Neural progenitor cell (in vitro differentiated cells): ENCODE data around the gene DLK1.

Experiments used
- CTCF ChIP-seq: fragments of 200-600 bp; sonication (generic); IDR thresholded peaks from 2 replicates; pipeline ENCODE4 v1.5.1; 2017; ENCODE audit warnings: antibody characterized with exemption, mild to moderate bottlenecking
- EZH2 ChIP-seq: fragments of 200-600 bp; sonication (generic); IDR thresholded peaks from 2 replicates; pipeline ENCODE4 v1.6.1; 2017; ENCODE audit warnings: antibody characterized with exemption, mild to moderate bottlenecking, moderate library complexity
- EZH2phosphoT487 ChIP-seq: fragments of 200-600 bp; sonication (generic); IDR thresholded peaks from 2 replicates; pipeline ENCODE4 v1.6.1; 2017; ENCODE audit warnings: antibody characterized with exemption

DNA sequence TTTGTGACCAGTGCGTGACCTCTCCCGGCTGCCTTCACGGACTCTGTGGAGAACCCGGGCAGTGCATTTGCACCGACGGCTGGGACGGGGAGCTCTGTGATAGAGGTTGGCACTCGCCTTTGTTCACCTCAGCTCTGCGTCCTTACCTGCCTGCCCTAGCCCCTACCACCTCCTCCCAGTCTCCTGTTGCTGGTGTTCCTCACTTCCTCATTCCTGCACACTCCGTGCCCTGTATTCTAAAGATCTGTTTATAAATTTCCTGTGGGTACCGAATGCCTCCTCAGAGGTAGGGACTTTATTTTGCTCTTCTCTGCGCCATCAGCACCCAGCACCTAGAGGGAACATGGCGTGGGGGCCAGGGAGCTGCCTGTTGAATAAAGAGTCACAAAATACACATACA, 2.3 kb downstream of the DLK1 start:
- TF ChIP-seq CTCF: no peak
- TF ChIP-seq EZH2phosphoT487: no peak
- no peak for TF ChIP-seq EZH2
